UCSD-AML1 (cell line): Measurements from ENCODE around the gene SCUBE2.
"Not testable (repeated sequence)": the region's sequence is repeated elsewhere in the genome, so short reads cannot be mapped to it uniquely, and the experiment has no call there.

ENCODE experiments used
- DNase-seq: peaks from one replicate; lab custom pipeline; 2025; ENCODE audit not compliant: unreplicated experiment; lab: John Stamatoyannopoulos, UW

The SCUBE2 gene

GRCh38 chr11:9109858-9110731 lies 18.7 kb upstream of the SCUBE2 start:
- DNase-seq = no peak

- DNase-seq = no peak
Observed at GRCh38 chr11:9104580-9104979, 13.2 kb upstream of the SCUBE2 start.

GRCh38 chr11:9103542-9104276 lies 12.3 kb upstream of the SCUBE2 start:
- DNase-seq = no peak

GRCh38 chr11:9099617-9100016 lies 8.2 kb upstream of the SCUBE2 start:
- no peak for DNase-seq

GRCh38 chr11:9098455-9098854 lies 7.1 kb upstream of the SCUBE2 start:
- DNase-seq = not testable (repeated sequence)

- not testable (repeated sequence) for DNase-seq
Observed at GRCh38 chr11:9097186-9097943, 6.0 kb upstream of the SCUBE2 start.

- DNase-seq = no peak
Observed at GRCh38 chr11:9096427-9096826, 5.0 kb upstream of the SCUBE2 start.

GRCh38 chr11:9095421-9095820 lies 4.0 kb upstream of the SCUBE2 start:
- no peak for DNase-seq

GRCh38 chr11:9094420-9094819 lies 3.0 kb upstream of the SCUBE2 start:
- DNase-seq = no peak

GRCh38 chr11:9092853-9093778 lies 1.7 kb upstream of the SCUBE2 start:
- DNase-seq = no peak

- DNase-seq = no peak
Observed at GRCh38 chr11:9092072-9092471, 673 bp upstream of the SCUBE2 start.

GRCh38 chr11:9090488-9091043 lies 833 bp downstream of the SCUBE2 start:
- no peak for DNase-seq

- no peak for DNase-seq
Observed at GRCh38 chr11:9089636-9090035, 1.8 kb downstream of the SCUBE2 start.

GRCh38 chr11:9089061-9089460 lies 2.3 kb downstream of the SCUBE2 start:
- DNase-seq = no peak

GRCh38 chr11:9082575-9082974 lies 8.8 kb downstream of the SCUBE2 start:
- DNase-seq = no peak

GRCh38 chr11:9081153-9081552 lies 10.2 kb downstream of the SCUBE2 start:
- DNase-seq = no peak

- no peak for DNase-seq
Observed at GRCh38 chr11:9078113-9079086, 13.0 kb downstream of the SCUBE2 start.

- no peak for DNase-seq
Observed at GRCh38 chr11:9077164-9077563, 14.2 kb downstream of the SCUBE2 start.

GRCh38 chr11:9076661-9077060 lies 14.7 kb downstream of the SCUBE2 start:
- DNase-seq = no peak
